ENCODE results near the gene AGBL3. TPM values are rescaled to one million over a fixed set of nuclear protein-coding genes. Genes with fewer than 3 reads are reported as not detected.
"Not testable (repeated sequence)": the region's sequence is repeated elsewhere in the genome, so short reads cannot be mapped to it uniquely, and the experiment has no call there.

Gene AGBL3
- total RNA-seq, 1 donor from 2014 or later: 1.5 TPM

DNA sequence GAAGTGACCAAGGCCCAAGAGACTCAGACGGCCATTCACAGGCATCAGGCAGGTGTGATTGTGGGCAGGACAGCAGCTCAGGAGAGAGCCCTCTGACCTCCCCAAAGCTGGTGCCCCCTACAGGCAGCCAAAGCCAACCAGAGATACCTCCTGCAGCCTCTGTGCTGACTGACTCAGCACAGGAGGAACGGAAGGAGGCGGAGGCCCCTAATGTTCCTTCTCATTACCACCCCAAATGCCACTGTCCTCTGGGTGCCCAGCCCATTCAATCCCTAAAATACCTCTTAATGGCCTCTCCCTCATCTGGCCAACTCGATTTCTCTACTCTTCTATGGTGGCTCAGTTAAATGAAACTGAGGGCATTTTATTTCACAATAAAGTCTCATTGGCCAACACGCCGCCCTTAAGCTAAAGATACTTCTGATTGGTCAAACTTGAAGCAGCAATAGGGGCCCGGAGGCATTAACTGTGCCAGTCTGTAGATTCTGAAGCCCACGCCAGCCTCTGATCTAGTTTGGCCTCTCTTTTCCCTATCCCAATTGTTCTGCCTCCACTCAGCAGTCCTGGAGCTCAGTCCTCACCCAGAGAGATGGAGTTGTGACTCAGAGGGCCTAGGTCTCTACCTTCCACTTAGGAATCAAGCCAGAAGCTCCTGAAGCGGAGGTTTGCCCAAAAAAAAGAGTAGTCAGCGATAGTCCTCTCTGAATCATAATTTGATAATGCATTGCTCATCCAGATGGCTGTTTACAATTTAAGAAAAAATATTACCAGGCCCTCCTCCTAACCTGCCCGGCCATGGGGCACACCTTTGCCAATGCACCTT is 183.0 kb downstream of the AGBL3 start:
- DNase-seq: no peak

DNA sequence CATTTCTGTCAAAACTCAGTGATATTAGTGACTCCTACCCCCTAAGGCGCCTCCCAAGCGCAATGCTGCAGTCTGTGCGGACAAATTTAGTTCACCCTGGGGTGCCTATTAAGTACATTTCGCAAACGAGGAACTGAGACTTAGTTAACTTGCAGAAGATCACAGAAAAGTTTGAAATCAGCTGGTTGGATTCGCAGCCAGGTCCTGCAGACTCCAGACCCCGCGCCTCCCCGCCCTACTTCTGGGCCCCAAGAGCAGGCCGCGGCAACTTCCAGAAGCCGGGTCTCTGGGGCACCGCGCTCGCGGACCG is 183.6 kb downstream of the AGBL3 start:
- Histone ChIP-seq H3K4me3 (peak overlapping the region; percentile 90), H3K9me3 (replicated peaks) (no peaks in the 10 kb centered on the region), H3K27me3 (ENCODE audit: low read depth) (no peaks in the 10 kb centered on the region), H3K4me1 (peaks cover 60% of the 10 kb centered on the region), H3K27ac (replicated peaks) (peak overlapping the region; percentile 99), H3K36me3 (peaks cover 31% of the 10 kb centered on the region)
- DNase-seq: no peak
- intact Hi-C loops (cut with micrococcal nuclease): loop anchor here (10.0 kb wide), 1 partner anchor 185 kb away; the partner anchor contains the start of gene AGBL3
- TF ChIP-seq, protein P1, sequence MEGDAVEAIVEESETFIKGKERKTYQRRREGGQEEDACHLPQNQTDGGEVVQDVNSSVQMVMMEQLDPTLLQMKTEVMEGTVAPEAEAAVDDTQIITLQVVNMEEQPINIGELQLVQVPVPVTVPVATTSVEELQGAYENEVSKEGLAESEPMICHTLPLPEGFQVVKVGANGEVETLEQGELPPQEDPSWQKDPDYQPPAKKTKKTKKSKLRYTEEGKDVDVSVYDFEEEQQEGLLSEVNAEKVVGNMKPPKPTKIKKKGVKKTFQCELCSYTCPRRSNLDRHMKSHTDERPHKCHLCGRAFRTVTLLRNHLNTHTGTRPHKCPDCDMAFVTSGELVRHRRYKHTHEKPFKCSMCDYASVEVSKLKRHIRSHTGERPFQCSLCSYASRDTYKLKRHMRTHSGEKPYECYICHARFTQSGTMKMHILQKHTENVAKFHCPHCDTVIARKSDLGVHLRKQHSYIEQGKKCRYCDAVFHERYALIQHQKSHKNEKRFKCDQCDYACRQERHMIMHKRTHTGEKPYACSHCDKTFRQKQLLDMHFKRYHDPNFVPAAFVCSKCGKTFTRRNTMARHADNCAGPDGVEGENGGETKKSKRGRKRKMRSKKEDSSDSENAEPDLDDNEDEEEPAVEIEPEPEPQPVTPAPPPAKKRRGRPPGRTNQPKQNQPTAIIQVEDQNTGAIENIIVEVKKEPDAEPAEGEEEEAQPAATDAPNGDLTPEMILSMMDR (IDR thresholded peaks at IDR 0.05; ENCODE audit: borderline replicate concordance): no peak

More for the DNA sequence above, 183.0 kb downstream of the AGBL3 start:
- H3K4me3 ChIP-seq: peak overlapping the region; percentile 90
- peaks cover 66% of the 10 kb centered on the region for H3K4me1 ChIP-seq
- intact Hi-C loops (cut with micrococcal nuclease): no loop called here
- H3K27me3 ChIP-seq (ENCODE audit: low read depth): no peaks in the 10 kb centered on the region
- peaks cover 35% of the 10 kb centered on the region for H3K36me3 ChIP-seq
- H3K27ac ChIP-seq (replicated peaks): peak overlapping the region; percentile 99
- no peaks in the 10 kb centered on the region for H3K9me3 ChIP-seq (replicated peaks)
- TF ChIP-seq, protein P1 (IDR thresholded peaks at IDR 0.05; ENCODE audit: borderline replicate concordance): peak; percentile 48

DNA sequence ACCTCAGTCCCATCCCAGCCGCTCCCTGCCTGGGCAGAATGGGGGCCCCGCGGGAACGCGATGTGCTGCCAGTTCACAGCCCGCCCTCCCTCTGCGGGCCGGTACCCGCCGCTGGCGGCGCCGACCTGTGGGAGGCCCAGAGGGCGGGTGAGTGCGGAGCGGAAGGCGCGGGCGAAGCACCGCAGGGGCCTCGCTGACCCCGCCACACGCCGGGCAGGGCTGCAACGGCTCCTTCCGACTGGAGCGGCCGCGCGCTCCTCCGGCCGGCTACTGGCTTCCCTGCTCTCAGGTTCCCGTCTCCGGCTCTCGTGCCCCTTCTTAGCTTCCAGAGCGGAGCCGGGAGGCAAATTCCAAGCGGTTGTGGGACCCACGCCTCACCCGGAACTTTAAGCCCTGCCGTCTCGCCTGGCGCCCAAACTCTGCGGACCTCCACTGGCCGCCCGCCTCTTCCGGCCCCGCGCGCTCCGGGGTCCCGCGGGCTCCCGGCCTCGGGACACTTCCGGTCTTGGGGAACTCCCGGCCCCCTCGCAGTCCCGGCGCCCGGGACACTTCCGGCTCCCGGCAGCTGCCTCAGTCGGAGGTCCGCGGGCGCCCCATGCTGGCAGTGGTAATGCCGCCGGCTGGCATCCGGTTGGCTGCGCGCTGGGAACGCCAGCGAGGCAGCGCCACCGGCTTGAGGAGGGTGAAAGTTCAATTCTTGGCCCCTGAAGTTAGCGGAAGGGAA is 184.1 kb downstream of the AGBL3 start, which contains the start of gene CYREN:
Gene CYREN (minus strand): TSS at position 434 of the 724 bp plus-strand sequence. CDS start 1,785 bp downstream, outside the sequence.
- H3K4me1 ChIP-seq: peaks cover 55% of the 10 kb centered on the region
- TF ChIP-seq, protein P1 (IDR thresholded peaks at IDR 0.05; ENCODE audit: borderline replicate concordance): peak; percentile 67
- intact Hi-C loops (cut with micrococcal nuclease): loop anchor here (10.0 kb wide), 1 partner anchor 186 kb away; the partner anchor contains the start of gene AGBL3
- H3K36me3 ChIP-seq: peaks cover 26% of the 10 kb centered on the region
- H3K9me3 ChIP-seq (replicated peaks): no peaks in the 10 kb centered on the region
- H3K27ac ChIP-seq (replicated peaks): peak within 1 kb of the TSS; percentile 99
- peak; percentile 96 for DNase-seq
- no peaks in the 10 kb centered on the region for H3K27me3 ChIP-seq (ENCODE audit: low read depth)
- peak within 1 kb of the TSS; percentile 90 for H3K4me3 ChIP-seq

DNA sequence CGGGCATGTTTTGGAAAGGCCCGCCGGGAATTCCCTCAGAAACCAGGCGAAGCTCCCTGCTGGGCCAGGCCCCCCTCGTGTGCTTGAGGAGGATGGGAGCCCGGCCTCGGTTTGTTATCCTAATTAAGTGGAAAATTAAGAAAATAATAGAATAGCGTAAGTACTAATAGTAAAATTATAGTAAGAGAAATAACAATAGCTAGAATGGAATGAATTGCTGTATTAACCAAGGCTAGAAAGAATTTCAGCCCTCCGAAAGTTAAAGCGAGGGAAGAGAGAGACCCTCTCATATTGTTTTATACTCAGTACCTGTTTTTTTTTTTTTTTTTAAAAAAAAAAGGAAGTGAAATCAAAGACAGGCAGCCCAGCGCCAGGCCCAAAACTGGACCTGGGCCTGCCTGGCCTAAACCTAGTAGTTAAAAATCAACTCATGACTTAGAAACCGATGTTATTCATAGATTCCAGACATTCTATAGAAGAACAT is 184.7 kb downstream of the AGBL3 start:
- not testable (repeated sequence) for H3K27me3 ChIP-seq (ENCODE audit: low read depth); DNase-seq; H3K9me3 ChIP-seq (replicated peaks)
- peak overlapping the region; percentile 99 for H3K27ac ChIP-seq (replicated peaks)
- peak overlapping the region; percentile 90 for H3K4me3 ChIP-seq
- intact Hi-C loops (cut with micrococcal nuclease): loop anchor here (10.0 kb wide), 1 partner anchor 186 kb away; the partner anchor contains the start of gene AGBL3
- TF ChIP-seq, protein P1 (IDR thresholded peaks at IDR 0.05; ENCODE audit: borderline replicate concordance): peak; percentile 16
- peaks cover 22% of the 10 kb centered on the region for H3K36me3 ChIP-seq
- H3K4me1 ChIP-seq: peaks cover 49% of the 10 kb centered on the region

DNA sequence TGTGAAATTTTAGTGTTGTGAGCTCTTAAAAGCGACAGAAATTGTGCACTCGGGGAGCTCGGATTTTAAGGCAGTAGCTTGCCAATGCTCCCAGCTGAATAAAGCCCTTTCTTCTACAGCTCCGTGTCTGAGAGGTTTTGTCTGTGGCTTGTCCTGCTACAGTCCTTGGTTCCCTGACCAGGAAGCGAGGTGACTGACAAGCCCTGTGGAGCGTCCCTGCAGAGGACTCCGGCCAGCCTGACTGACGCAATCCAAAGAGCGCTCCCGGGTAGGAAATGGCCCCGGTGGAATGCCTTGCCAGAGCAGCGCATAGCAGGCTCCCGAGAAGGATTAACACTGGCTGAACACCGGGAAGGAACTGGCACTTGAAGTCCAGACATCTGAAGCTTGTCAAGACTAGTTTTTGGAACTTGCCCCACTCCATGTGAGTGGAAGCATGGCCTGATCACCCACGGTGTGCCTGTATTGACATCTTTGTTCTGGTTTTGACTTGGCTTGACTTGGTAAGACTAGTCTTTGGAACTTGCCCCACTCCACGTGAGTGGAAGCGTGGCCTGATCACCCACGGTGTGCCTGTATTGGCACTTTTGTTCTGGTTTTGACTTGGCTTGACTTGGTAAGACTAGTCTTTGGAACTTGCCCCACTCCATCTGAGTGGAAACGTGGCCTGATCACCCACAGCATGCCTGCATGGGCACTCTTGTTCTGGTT is 185.4 kb downstream of the AGBL3 start:
- DNase-seq; H3K9me3 ChIP-seq (replicated peaks); H3K27me3 ChIP-seq (ENCODE audit: low read depth): not testable (repeated sequence)
- H3K36me3 ChIP-seq: peaks cover 16% of the 10 kb centered on the region
- peaks cover 42% of the 10 kb centered on the region for H3K4me1 ChIP-seq
- H3K27ac ChIP-seq (replicated peaks): peak overlapping the region; percentile 99
- intact Hi-C loops (cut with micrococcal nuclease): loop anchor here (10.0 kb wide), 1 partner anchor 187 kb away; the partner anchor contains the start of gene AGBL3
- peak overlapping the region; percentile 90 for H3K4me3 ChIP-seq

DNA sequence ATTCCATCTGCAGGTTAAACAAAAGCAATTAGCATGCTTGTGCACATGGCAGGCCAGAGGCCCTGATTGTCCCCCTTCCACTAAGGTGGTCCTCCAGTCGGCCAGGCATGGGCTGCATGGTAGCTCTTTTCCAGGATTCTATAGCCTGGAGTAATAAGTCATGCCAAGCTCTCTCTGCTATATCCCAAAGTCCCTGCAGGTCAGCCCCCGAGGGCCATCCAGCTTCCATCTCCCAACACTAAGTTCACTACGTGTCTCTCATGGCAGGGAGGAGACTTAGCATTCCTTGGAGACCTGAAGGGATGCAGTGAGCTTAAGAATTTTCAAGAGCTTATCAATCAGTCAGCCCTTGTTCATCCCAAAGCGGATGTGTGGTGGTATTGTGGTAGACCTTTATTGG is 187.6 kb downstream of the AGBL3 start:
- DNase-seq; H3K27me3 ChIP-seq (ENCODE audit: low read depth); H3K27ac ChIP-seq (replicated peaks); H3K36me3 ChIP-seq; H3K9me3 ChIP-seq (replicated peaks); H3K4me3 ChIP-seq: not testable (repeated sequence)
- intact Hi-C loops (cut with micrococcal nuclease): loop anchor here (10.0 kb wide), 1 partner anchor 189 kb away; the partner anchor contains the start of gene AGBL3
- peaks cover 21% of the 10 kb centered on the region for H3K4me1 ChIP-seq
